GM21423 (cell line): Measurements from ENCODE around the gene CDK5RAP3.
"Not testable (repeated sequence)": the region's sequence is repeated elsewhere in the genome, so short reads cannot be mapped to it uniquely, and the experiment has no call there.

Experiments
- ATAC-seq: cut with Tn5 transposase; IDR thresholded peaks from one replicate; pipeline ENCODE4 v1.9.1; 2021; ENCODE audit warnings: mild to moderate bottlenecking, moderate library complexity; ENCODE audit not compliant: unreplicated experiment

Gene CDK5RAP3, protein sequence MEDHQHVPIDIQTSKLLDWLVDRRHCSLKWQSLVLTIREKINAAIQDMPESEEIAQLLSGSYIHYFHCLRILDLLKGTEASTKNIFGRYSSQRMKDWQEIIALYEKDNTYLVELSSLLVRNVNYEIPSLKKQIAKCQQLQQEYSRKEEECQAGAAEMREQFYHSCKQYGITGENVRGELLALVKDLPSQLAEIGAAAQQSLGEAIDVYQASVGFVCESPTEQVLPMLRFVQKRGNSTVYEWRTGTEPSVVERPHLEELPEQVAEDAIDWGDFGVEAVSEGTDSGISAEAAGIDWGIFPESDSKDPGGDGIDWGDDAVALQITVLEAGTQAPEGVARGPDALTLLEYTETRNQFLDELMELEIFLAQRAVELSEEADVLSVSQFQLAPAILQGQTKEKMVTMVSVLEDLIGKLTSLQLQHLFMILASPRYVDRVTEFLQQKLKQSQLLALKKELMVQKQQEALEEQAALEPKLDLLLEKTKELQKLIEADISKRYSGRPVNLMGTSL

DNA sequence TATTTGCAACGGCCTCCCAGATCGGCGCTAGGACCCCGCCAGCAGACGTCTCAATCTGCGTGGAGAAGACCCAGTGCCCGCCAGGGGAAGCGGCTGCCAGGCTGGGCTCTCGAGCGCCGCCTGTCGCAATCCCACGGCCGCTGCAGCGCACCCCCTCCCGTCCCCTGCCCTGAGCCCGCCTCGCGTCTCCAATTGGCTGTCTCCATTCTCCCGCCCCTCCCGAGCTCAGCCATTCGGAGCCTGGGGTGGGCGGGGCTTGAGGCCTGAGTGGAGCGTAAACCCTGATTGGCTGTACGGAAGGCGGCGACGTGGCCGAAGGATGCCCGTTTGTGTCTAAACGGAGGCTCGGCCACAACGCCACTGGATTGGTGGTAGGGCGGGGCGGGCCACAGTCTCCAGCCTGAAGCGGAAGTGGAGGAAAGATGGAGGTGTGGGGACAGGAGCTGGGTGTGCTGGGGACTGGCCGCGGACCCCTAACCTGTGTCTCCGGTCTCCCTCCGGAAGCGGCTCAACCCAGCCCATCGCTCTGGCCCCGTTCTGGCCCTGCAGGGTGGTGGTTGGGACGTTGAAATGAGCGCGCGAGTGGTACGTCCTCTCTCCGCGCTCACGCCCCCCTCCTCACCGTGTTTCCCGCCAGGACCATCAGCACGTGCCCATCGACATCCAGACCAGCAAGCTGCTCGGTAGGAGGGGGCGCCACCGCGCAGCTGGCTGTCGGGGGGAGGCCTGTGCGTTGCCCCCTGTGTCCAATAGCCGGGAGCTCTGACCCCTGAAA is at the start of gene CDK5RAP3:
CDK5RAP3 (plus strand) TSS at position 389 of the 775 bp plus-strand sequence; CDS start at position 423, 34 bp downstream.
- ATAC-seq = peak; percentile 95

DNA sequence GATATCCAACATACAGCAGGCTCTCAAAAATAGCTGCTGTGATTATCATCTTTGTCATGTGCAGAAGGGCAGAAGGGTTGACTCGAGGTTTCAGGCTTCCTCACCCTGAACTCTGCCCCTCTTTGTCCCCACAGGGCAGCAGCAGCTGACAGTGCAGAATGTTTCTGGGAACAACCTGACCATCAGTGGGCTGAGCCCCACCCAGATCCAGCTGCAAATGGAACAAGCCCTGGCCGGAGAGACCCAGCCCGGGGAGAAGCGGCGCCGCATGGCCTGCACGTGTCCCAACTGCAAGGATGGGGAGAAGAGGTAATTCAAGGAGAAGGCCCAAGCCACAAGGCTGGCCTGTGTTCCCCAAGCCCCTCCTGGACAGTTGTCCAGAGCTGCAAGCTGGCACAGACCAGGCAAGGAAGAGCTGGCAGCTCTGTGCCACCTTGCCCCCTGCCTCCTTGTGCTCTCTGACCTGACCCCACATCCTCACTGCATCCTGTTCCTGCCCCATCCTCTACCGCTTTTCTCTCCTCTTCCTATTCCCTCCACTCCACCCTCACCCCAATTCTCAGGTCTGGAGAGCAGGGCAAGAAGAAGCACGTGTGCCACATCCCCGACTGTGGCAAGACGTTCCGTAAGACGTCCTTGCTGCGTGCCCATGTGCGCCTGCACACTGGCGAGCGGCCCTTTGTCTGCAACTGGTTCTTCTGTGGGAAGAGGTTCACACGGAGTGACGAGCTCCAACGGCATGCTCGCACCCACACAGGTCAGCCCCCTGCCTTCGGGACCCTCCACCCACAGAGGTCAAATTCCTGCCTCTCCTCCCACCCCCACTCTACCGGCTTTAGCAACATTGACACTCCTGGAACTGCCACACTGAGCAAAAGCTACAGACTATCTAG is 45.9 kb upstream of the CDK5RAP3 start:
- ATAC-seq = no peak

DNA sequence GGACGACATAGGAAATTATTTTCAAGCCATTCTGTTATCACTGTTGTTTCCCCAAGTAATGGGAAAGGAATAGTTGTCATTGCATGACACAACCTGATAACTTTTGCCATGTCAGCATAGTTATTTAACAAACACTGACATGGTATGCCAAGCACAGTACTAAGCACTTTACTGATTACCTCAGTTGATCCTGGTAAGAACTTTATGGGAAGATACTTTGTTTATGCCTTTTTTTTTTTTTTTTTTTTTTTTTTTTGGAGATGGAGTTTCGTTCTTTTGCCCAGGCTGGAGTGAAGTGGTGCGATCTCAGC is 45.3 kb upstream of the CDK5RAP3 start:
- no peak for ATAC-seq

DNA sequence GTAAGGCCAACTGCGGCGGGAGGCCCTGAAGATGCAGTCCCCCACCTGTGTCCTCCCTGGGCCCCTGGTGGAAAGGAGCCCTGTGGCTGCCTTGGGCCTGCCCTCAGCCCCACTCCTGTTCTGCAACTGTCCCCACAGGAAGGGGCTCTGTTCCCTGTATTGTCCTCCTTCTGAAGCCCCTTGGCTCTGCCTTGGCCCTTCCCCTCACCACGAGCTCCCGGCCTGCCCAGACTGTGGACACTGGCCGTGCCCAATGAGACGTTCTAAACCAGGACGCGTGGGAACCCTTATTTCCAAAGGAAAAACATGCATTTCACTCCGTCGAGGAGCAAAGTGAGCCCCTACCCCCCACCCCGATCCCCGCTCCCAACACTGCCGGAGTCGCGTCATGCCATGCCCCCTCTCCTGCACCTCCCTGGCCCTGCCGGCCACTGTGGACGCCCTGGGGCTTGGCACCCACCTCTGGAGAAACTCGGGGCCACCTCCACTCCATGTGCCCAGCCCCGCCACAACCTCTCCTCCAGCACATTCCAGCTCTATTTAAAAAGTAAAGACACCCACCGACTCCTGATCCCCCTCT is 43.0 kb upstream of the CDK5RAP3 start:
- no peak for ATAC-seq

DNA sequence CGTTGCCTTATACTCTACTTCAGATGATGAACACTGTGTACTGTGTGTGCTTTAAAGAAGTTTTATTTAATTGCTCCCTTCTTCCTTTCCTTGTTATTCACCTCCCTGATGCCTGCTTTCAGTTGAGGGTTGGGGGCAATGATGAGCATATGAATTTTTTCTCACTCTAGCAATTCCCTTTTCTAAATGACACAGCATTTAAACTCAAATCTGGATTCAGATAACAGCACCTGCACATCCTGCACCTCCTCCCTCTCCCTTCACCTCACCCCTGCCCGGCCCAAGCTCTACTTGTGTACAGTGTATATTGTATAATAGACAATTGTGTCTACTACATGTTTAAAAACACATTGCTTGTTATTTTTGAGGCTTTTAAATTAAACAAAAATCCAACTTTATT is 42.5 kb upstream of the CDK5RAP3 start:
- no peak for ATAC-seq

DNA sequence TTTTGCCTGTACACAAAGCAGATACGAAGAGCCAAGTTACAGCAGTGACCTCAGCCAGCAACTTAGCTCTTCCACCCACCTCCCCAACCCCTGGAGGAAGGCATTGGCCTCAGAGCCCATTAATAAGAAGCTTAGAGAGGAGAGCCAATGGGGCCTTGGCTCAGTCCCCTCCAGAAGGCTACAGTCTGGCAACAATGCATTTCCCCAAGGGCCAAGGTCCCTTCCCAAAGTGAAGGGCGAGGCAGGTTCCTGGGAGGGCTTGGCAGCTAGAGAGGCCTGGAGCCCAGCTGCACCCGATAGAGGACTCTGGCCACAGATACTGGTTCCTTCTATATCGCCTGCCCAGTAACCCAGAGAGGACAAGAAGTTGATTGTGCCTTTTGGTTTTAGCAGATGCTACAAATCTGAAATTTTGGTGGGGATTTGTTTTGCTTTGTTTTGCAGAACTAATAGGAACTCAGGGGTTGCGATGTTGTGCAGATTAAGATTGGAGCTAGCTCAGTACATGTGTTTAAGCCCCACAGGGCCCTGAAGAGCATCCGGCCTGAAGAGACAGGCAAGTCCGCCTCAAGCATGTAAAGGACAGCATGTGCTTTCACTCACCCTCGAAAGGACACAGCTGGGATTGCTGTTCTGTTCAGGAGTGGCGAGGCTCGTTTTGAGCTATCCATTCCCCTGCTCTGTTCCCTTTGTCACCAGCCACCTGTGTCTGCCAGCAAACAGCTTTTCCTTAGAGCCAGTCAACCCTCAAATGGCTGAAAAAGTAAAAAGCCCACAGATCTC is 41.5 kb upstream of the CDK5RAP3 start:
- ATAC-seq = no peak

DNA sequence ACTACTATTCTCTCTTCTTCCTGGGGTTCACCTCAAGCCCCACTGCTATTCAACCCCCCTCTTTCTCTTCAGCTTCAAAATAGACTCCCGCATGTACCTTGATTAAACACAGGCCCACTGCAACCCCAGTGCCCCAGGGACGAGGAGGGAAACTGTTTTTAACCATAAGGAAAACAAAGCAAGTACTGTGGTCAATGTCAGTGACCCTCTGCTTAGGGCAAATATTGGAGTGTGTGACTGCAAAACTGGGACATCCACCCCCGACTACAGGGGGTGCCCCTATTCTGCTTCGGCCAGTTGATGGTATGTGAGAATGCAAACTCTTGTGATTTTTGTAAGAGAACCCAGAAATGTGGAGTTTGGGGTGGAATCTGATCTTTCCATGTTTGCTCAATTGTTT is 39.1 kb upstream of the CDK5RAP3 start:
- ATAC-seq = no peak

DNA sequence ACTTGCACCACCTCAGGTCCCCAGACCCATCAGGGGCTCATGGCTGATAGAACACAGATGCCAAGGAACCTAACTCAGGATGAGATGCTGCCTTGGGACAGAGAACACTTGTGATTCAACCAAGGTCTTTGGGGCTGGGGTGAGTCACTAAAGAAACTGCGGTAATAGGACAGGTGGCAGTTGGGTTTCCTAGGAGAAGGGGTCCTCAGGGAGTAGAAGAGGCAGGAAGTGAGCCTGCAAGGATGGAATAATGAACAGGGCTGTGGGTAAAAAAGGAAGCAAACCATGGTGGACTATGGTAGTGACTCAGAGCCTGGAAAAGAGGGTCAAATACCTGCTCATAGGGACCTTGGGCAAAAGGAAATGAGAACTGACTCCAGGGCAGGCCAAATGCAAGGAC is 36.1 kb upstream of the CDK5RAP3 start:
- ATAC-seq = no peak

DNA sequence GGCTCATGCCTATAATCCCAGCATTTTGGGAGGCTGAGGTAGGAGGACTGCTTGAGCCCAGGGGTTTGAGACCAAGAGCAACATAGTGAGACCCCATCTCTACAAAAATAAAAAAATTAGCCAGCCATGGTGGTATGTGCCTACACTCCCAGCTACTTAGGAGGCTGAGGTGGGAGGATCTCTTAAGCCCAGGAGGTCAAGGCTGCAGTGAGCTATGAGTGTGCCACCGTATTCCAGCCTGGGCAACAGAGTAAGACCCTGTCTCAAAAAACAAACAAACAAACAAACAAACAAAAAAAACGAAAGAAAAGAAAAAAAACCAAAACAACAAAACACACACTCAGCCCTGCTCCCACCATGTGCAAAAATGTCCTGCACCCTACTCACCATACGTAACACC is 35.4 kb upstream of the CDK5RAP3 start:
- ATAC-seq = not testable (repeated sequence)

DNA sequence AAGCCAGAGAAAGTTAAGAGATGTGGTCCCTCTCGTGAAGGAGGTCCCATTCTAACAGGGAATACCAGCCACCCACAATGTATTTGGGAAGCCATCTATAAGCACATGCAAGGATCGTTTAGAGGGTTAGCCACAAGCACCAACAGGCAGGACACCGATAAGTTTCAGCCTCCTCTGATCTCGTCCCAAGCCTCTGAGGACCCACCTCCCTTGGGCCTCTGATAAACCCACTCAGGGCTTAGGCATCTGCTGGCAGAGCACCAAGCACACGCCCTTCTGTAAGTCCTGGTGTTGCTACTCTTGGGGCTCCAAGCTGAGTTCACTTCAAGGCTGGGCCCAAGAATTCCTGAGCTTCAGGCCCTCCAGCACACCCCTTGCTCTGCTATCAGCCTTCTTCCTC is 35.0 kb upstream of the CDK5RAP3 start:
- ATAC-seq = no peak

DNA sequence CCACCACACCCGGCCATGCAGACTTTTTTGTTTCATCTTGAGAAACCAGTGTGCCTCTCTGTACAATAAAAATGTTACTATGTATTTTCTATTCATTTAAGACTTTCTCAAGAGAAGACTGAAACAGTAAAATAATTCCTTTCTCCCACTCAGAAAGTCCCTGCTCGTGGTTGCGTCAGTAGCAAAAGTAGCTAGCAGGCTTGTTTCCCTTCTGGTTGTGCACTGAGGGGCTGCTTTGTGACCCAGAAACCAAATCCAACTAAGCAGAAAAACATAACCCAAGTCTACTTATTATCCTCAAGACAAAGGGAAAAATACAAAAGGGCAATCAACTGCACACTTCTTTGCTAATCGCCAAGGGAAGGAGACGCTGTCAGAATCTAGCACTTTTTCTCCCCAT is 33.0 kb upstream of the CDK5RAP3 start:
- ATAC-seq = no peak

DNA sequence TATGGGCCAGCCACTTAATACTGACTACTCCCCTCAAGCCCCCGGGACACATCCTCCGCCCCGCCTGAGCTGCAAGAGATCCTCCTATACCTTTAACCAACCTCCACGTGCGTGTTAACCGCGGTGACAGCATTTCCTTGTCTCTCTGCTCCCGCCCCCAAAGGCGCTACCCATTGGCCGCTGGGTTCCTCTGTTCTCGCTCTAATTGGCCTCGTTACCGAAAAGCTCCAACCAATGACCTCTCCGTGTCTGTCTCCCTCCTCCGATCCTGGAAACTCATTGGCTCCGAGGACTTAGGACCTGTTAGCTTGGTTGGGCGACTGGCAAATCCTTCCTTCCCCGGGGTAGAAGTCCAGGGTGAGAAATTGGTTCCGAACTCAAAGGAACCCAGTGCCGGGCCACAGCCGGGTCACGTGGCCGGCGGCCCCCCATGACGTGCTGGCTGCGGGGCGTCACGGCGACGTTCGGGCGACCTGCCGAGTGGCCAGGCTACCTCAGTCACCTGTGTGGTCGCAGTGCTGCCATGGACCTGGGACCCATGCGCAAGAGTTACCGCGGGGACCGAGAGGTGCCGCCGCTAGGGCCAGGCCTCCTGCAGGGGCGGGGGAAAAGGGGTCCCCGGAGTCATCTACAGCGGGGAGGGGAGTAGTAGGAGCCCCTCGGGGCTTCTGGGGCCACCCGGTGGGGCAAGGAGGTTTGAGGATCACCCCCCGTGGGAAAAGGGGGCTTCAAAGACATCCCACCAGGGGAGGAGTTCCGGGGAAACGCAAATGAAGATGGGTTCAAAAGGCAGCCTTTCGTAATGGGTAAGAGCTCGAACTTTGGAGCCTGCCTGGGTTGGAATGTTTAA is 29.4 kb upstream of the CDK5RAP3 start, which contains the start of gene PNPO:
PNPO (plus strand) TSS at position 326 of the 850 bp plus-strand sequence; CDS start at position 431, 105 bp downstream.
- peak; percentile 91 for ATAC-seq

DNA sequence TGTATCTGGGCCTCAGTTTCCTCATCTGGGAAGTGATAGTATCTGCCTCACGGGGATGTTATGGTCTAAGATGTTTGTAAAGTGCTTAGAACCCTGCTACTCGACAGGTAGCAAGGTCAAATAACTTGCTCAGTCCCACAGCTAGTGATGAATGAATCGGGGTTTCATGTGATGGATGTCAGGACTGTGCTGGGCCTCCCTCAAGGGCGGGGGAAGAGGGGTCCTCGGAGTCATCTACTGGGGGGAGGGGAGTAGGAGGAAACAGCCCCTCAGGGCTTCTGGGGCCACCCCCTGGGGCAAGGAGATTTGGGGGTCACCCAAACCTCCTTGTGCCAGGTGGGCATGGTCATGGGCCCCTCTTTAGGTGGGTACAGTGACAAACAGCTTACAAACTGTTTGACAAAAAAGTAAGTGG is 28.8 kb upstream of the CDK5RAP3 start:
- no peak for ATAC-seq

DNA sequence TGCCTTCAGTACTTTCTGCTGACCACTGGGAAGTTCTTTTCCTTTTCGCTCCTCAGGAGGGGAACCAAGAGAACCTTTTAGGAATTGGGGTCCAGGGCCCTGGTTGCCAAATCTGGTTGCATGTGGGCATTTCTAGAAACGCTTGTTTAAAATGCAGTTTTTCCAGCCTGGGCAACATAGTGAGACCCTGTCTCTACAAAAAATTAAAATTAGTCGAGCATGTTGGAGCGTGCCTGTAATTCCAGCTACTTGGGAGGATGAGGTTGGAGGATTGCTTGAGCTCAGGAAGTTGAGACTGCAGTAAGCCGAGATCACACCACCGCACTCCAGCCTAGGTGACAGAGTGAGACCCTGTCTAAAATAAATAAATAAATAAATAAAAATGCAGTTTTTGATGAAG is 28.3 kb upstream of the CDK5RAP3 start:
- no peak for ATAC-seq

DNA sequence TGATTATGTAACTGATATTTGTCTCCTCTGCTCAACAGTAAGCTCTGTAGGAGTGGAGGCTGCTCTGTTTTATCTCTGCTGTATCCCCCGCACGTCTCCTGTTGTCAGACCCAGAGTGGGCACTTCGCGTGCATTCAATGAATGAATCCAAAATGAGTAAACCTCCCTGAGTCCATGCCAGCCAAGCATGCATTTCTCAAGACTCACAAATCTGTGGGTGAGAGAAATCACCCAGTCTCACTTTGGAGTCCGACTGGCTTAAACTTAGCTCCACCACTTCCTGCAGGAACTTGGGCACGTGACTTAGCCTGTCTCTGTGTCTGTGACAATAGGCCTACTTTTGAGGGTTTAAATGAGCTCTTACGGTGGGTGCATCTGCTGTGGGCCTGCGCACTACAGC is 25.8 kb upstream of the CDK5RAP3 start:
- no peak for ATAC-seq

DNA sequence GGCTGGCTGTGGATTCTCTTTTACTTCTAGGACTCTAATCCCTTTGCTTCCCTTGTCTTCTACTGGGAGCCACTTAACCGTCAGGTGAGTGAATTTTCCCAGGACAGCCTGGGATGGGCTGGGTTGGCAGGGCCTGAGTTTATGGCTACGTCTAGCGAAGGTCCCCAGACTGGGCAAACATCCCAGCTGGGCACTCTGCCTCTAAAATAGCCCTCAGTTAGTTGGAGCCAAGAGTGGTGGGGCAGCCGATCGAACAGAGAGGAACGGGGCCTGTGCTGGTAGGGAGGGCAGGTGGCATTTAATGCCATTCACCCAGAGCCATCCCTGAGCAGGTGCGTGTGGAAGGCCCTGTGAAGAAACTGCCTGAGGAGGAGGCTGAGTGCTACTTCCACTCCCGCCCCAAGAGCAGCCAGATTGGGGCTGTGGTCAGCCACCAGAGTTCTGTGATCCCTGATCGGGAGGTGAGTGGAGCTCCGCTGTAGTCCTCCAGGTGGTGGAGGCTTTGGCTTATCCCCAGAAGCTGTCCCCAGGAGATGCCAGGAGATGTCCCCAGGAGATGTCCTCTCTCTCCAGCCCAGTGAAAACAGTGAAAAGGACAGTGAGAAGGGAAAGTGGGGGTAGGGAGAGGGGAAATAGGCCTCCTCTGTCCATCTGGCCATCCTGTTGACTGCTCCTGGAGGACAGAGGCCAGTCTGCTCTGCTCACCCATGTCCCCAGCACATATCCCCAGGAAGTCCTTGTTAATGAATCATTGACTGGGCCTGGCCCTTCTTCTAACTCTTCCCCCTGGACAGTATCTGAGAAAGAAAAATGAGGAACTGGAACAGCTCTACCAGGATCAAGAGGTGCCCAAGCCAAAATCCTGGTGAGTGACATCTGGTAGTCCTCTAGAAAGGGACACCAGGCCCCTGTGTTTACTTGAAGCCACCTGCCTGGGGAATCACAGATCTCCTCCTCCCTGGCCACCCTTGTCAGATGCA is 25.1 kb upstream of the CDK5RAP3 start:
- ATAC-seq = no peak

DNA sequence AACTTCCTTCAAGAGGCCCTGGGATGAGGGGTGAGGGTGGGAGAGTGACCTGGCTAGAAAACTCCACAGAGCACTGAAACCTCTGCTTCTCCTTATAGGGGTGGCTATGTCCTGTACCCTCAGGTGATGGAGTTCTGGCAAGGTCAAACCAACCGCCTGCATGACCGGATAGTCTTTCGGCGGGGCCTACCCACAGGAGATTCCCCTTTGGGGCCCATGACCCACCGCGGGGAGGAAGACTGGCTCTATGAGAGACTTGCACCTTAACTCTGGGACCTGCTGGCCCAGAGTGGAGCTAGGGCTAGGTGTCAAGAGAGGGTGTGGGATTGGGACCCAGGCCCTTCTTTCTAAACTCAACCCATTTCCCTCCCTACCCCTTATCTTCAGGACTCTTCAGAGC is 24.4 kb upstream of the CDK5RAP3 start:
- no peak for ATAC-seq

DNA sequence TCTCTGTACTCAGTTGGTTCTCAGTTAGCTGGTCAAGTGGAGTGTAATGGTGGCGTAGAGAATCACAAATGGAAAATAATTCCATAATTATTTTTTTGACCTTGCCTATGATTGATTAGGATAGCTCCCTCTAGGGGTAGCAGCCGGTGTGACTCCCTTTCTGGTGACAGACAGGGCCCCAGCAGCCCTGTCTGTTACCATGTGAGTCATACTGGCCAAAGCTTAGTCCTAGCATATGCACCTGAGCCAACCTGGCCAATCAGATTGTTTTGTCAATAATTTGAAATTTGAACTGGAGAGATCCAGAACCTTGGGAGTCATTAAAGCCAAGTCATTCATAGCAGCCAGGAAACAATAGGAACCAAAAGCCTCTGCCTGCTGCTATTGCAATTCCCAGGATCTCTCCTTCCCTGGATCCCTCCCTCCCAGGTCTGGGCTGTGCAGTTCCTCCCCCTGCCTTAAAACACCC is 23.9 kb upstream of the CDK5RAP3 start:
- ATAC-seq = no peak
